ENCODE data around the gene PRMT7. TPM values are rescaled to one million over a fixed set of nuclear protein-coding genes. Genes with fewer than 3 reads are reported as not detected.

The PRMT7 gene
- total RNA-seq, 1 donor from 2014 or later = 27.7 TPM

GRCh38 chr16:68345351-68345810 lies 34.6 kb downstream of the PRMT7 start:
- peak; percentile 84 for DNase-seq (ENCODE audit: low spot score)
- ATAC-seq = peak; percentile 78

DNA sequence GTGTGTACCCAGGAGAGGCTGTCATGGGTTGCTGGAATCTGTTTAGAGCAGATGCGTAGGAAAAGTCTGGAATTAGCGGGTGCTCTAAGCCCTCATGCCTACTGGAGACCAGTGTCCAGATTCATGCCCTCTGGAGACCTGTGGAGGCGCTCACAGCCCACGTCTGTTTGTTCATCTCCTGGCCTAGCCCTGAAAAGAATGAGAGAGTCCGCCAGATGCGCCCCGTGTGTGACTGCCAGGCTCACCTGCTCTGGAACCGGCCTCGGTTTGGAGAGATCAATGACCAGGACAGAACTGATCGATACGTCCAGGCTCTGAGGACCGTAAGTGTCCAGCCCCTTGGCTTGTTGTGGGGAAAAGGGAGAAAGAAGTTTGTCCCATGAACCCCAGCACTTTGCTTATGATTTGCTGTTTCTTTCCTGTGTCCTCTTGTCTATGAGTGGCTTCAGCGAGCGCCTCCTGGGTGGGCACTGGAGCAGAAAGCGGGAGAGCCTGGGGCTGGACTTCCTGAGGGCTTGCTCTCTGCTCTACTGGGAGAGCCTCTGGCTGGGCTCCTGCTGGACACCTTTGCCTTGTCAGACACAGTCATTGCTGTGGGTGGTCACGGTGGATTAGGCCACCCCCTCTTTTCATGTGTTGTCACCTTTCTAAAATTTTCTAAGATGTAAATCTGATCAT lies 35.3 kb downstream of the PRMT7 start:
- peak; percentile 90 for ATAC-seq
- peak; percentile 90 for DNase-seq (ENCODE audit: low spot score)

DNA sequence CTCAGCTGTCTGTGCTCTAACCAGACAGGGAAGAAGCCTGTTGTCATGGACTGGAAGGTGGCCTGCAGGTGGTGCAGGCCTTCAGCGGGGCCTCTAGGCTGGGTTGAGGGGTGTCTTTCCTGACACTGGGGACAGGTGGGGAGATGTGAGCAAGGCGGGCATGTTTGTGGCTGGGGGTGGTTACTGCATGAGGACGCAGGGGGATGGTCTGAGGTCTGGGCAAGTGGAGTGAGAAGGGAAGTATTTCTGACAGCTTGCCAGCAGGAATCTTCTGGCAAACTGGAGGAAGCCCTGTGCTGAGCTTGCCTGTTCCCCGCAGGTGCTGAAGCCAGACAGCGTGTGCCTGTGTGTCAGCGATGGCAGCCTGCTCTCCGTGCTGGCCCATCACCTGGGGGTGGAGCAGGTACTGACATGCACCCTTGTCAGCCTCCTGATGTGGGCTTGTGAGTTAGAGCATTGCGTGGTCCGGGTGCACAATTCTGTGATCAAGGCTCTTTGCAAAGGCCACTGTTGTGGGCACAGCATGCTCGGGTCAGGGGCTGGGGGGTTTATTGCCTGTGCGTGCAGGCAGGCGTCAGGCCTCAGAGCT lies 36.2 kb downstream of the PRMT7 start:
- no peak for DNase-seq (ENCODE audit: low spot score)
- no peak for ATAC-seq

DNA sequence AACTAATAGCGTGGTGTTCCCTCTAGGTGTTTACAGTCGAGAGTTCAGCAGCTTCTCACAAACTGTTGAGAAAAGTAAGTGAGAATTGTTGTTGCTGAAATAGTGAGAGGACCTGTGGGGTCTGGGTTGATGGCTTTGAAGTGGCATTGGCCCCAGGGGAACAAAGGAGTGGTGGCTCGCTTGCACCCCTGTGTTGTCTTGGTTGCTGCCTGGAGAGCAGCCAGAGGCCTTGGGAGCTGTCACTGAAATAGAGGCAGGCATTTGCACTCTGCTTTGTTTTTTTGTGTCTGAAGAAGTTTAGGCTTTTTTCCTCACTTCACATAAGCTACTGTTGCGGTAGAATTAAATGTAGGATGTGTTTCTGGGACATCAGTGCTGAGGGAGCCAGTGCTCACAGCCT lies 36.8 kb downstream of the PRMT7 start:
- DNase-seq (ENCODE audit: low spot score) = no peak
- ATAC-seq = no peak

- ATAC-seq (no peak), DNase-seq (ENCODE audit: low spot score) (no peak)
These were observed 38.0 kb downstream of the PRMT7 start for GRCh38 chr16:68348639-68349445.

- ATAC-seq (no peak), DNase-seq (ENCODE audit: low spot score) (no peak)
These were observed 39.1 kb downstream of the PRMT7 start for GRCh38 chr16:68349838-68350410.

DNA sequence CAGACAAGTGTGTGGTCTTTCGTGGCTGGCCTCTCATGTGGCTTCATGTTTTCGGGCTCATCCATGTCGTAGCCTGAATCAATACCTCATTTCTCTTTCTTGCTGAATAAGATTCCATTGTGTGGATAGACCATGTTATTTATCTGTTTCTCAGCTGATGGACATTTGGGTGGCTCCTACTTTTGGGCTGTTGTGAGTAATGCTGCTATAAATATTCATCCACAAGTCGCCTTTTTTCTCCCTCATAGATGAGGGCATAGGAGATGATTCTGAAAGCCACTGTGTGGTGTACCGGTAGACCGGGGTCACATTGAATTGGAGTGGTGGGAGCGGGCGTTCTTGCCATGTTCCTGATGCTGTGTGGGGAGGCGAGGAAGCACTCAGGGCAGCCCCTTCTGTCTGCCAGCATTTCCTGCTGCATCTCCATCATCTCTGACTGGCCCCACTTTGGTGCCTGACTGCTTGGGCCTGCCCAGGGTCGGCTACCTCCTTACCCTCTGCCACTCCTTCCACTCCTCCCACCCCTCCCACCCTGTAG lies 40.1 kb downstream of the PRMT7 start:
- ATAC-seq (no peak), DNase-seq (ENCODE audit: low spot score) (no peak)

DNA sequence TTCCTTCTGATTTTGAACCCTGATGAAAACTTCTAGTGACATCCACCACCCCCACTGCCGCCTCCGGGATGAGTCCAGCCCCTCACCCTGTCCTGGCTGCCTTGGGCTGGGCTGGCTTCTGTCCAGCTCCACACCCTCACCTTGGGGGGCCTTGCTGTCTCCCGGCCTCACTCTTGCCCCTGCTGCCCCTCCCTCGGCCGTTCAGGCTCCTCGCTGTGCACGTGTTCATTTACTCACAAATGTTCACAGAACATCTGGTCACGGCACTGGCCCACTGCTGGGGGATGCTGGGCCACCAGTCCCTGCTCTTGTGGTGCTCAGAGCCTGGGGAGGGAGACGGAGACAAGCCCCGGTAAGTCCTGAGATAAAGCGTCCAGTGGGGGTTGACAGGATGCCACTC lies 40.6 kb downstream of the PRMT7 start:
- ATAC-seq (no peak), DNase-seq (ENCODE audit: low spot score) (no peak)

DNA sequence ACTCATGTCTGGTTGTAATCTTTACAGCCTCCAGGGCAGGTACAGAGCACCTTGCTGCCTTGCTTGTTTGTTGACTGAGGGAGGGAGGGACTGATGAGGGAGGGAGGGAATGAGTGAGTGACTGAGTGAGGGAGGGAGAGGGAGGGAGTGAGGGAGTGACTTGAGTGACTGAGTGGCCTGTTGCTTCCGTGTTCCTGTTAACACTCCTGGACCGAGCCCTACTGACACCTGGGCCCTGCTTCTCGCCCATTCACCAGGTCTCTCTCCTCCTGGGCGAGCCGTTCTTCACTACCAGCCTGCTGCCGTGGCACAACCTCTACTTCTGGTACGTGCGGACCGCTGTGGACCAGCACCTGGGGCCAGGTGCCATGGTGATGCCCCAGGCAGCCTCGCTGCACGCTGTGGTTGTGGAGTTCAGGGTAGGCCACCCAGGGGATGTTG lies 41.2 kb downstream of the PRMT7 start:
- no peak for DNase-seq (ENCODE audit: low spot score)
- no peak for ATAC-seq

DNA sequence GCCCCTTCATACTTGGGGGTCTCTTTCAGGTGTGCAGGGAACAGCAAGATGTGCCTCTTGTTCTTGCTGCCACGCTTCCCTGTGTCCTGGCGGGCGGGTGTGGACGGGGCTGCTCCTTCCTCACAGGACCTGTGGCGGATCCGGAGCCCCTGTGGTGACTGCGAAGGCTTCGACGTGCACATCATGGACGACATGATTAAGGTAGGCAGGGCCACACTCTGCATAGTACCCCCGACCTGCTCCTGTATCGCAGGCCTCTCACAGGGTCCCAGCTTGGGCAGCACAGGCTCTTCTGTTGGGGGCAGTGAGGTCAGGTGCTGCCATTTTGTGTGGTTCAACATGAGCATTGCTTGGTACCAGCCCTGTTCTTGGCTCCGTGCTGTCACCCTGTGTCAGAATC lies 42.5 kb downstream of the PRMT7 start:
- no peak for ATAC-seq
- no peak for DNase-seq (ENCODE audit: low spot score)

DNA sequence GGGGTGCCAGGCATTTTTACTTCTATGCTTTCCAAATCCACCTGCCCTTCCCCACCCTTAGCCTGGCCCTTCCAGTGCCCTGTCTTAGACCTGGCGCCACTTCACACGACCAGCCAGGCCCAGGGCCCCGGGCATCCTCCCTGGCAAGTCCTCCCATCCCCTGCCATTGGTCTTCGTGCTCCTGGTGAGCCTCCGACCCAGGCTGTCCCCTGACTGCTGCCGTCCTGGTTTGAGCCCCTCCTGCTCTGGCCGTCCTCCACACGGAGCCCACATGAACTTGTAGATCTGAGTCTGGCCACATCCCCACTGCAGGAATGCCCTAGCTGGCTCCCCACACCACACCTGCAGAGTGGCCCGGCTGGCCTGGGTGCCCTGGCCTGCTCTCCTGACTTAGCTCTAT lies 44.0 kb downstream of the PRMT7 start:
- ATAC-seq (no peak), DNase-seq (ENCODE audit: low spot score) (no peak)

DNA sequence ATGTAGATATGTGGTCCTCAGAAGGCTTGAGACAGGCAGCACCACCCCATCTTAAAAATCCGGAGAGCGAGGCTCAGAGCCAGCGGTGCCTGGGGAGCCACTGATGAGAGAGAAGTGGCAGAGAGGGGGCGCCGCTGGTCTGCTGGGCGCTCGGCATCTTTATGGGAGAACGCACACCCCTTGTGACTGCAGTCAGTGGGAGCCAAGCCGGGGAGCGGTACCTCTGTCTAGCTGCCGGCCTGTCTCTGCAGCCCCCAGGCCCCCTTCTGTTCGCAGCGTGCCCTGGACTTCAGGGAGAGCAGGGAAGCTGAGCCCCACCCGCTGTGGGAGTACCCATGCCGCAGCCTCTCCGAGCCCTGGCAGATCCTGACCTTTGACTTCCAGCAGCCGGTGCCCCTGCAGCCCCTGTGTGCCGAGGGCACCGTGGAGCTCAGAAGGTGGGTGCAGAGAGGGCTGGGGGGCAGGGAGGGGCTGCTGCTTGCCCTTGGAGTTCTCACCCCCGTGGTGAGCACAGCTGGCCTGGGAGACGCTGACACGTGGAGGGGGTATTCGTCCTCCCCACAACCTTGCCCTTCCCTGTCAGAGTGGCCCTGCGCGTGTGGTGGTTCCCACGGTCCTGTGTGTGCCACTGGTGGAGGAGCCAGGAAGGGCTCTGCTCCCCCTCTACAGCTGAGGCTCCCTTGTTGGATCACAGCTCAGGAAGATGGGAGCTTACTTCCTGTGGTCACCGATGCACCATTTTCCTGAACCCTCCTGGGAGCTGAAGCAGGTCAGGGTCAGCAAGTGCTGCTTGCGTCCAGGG lies 44.8 kb downstream of the PRMT7 start:
- ATAC-seq (no peak), DNase-seq (ENCODE audit: low spot score) (no peak)

DNA sequence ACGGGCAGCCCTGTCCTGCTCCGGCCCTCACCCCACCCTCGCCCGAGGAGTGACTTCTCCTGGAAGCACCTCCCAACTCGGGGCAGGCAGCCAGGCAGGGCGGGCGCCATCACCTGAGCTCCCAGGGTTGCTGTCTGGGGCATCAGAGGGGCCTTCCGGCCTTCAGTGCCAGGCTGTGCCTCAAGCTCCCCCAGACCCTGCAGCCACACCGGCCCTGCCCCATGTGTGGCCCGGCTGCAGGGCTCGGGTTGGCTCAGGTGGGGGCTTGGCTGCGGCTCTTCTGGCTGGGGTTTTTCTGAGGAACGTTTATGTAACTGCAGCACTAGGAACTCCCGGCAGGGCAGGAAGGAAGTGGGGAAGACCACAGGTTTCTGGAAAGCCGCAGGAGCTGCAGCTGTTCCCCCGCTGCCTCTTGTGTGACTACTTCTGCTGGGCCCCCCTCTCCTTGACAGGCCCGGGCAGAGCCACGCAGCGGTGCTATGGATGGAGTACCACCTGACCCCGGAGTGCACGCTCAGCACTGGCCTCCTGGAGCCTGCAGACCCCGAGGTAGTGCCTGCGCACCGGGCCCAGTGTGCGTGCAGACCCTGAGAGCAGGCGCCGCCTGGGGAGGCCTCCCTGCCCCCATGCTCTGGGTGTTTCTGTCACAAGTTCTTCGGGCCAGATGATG lies 45.6 kb downstream of the PRMT7 start:
- ATAC-seq (peak; percentile 9), DNase-seq (ENCODE audit: low spot score) (no peak)

GRCh38 chr16:68356919-68357286 lies 46.1 kb downstream of the PRMT7 start:
- ATAC-seq (no peak), DNase-seq (ENCODE audit: low spot score) (no peak)

DNA sequence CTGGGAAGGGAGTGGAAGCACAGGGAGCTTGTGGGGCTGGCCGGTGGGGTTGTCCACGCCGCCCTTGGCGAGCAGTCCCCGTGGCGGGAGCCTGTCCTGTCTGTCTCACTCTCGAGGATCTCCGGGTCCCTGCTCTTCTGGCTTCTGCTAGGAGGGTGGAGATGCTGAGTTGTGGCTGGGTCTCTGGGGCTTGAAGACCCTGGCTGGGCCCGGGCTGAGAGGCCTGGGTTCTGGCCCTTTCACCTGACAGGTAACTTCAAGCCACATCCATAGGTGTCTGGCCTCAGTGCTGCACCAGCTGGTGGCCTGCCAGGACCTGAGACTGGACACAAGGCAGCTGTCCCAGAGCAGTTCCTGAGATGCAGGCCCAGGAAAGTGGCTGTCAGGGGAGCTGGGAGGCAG lies 46.7 kb downstream of the PRMT7 start:
- ATAC-seq (peak; percentile 40), DNase-seq (ENCODE audit: low spot score) (no peak)

DNA sequence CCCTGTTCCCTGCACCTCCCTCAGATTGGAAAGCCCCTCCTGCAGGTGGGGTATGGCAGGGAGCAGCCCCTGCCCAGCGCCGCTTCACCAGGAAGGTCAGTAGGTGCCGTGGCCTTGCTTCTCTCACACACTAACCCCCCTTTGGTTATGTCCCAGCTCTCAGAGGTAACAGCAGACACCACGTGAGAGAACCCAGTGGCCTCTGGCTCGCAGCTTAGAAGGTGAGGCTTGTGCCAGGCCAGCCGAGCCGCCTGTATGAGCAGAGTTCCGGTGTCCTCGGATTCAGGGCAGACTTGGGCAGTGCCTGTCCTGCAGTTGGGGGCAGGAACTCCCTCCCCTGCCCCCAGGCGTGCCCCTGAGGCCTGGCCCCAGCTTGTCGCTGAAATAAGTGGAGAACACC lies 47.1 kb downstream of the PRMT7 start:
- peak; percentile 62 for DNase-seq (ENCODE audit: low spot score)

GRCh38 chr16:68358951-68359350 lies 48.1 kb downstream of the PRMT7 start:
- no peak for DNase-seq (ENCODE audit: low spot score)
- ATAC-seq = no peak

More for the DNA sequence above, 47.1 kb downstream of the PRMT7 start:
- ATAC-seq = peak; percentile 76

DNA sequence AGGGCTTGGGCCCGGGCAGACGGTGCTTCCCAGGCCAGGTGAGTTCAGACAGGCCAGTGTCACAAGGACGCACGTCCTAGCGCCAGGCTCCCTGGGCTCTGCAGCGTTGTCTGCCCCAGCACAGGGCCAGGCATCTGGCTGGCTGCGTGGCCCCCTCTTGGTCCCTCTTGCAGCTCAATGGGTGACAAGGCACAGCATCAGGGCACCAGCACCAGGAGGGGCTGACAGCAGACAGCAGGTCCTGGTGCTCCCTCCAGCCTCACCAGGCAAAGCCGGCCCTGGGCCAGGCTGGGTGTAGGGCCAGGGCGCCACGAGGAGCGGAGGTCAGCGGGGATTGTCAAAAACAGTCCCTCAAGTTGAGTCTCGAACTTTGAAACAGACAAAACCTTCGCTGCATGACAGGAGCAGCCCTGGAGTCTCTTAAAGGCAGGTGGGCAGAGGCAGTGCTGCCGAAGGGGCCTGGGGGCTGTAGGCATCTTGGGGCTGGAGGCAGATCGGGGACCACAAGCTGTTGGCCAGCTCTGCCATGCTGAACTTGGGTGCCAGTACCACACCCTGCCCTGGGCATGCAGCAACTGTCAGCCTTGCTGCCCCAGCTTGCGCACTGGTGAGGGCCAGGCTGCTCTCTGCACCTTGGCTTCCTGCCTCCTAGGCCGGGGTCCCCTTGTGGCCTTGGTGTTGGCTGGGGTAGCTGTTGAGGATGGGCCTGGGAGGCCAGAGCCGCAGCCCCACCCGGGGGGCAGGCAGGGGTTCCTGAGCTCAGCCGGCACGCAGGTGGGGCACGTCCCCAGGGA lies 48.8 kb downstream of the PRMT7 start:
- peak; percentile 6 for ATAC-seq
- DNase-seq (ENCODE audit: low spot score) = no peak

DNA sequence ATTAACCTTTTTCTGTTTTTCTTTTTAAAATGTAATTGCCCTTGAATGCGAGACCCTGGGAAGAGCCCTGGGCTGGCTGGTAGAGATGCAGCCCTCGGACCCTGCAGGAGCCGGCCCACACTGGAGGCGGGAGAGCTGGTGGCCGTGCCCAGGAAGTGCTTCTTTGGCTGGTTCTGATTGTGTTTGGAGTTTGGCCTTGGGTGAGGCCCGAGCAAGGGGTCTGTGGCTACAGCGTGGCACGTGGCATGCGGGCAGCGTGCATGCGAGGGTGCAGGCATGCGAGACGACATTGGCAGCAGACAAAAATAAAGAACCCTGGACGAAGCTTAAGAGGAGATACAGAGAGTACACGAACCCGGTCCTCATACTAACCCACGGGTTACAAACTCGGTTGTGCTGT lies 49.7 kb downstream of the PRMT7 start:
- DNase-seq (ENCODE audit: low spot score) (no peak), ATAC-seq (no peak)

Data from left lobe of liver (tissue), 2 donors.